Astrocyte (in vitro differentiated cells and primary cell): ENCODE measurements around the gene KRT9. TPM values are rescaled to one million over a fixed set of nuclear protein-coding genes. Genes with fewer than 3 reads are reported as not detected.

Experiments
- DNase-seq: peaks from one replicate; pipeline ENCODE4 v3.0.0-alpha.2; 2010; ENCODE audit warnings: low read depth
- FAIRE-seq: peaks from 2 replicates; lab custom pipeline; 2011; peaks lifted over from hg19 to GRCh38; lab: Jason Lieb, UNC
- H2AFZ ChIP-seq: 2 replicates; pipeline ENCODE4 v1.6.0; 2012; ENCODE audit warnings: low read depth, low read length, inconsistent platforms
- H3K27ac ChIP-seq: 2 replicates; pipeline ENCODE4 v1.5.1; 2011; ENCODE audit warnings: low read depth, low read length, inconsistent platforms
- H3K27me3 ChIP-seq: 2 replicates; pipeline ENCODE4 v1.6.0; 2011; ENCODE audit warnings: low read length, inconsistent platforms; ENCODE audit not compliant: insufficient read depth
- H3K36me3 ChIP-seq: 2 replicates; pipeline ENCODE4 v1.5.1; 2011; ENCODE audit warnings: low read length, inconsistent platforms; ENCODE audit not compliant: insufficient read depth
- H3K4me1 ChIP-seq: 2 replicates; pipeline ENCODE4 v1.5.1; 2011; ENCODE audit warnings: low read length, inconsistent platforms; ENCODE audit not compliant: insufficient read depth
- H3K4me2 ChIP-seq: 2 replicates; pipeline ENCODE4 v1.6.0; 2012; ENCODE audit warnings: low read length, inconsistent platforms
- H3K4me3 ChIP-seq: 2 replicates; pipeline ENCODE4 v1.5.1; 2011; ENCODE audit warnings: low read depth, mild to moderate bottlenecking, low read length, inconsistent platforms; ENCODE audit not compliant: insufficient read depth
- H3K79me2 ChIP-seq: 2 replicates; pipeline ENCODE4 v1.6.0; 2012; ENCODE audit warnings: mild to moderate bottlenecking, low read length, inconsistent platforms; ENCODE audit not compliant: insufficient read depth
- H3K9ac ChIP-seq: 2 replicates; pipeline ENCODE4 v1.6.0; 2012; ENCODE audit warnings: mild to moderate bottlenecking, low read length, inconsistent platforms
- H3K9me3 ChIP-seq: 2 replicates; pipeline ENCODE4 v1.5.1; 2012; ENCODE audit warnings: low read depth, mild to moderate bottlenecking, low read length, inconsistent platforms; ENCODE audit not compliant: insufficient read depth
- H4K20me1 ChIP-seq: 2 replicates; pipeline ENCODE4 v1.6.0; 2012; ENCODE audit warnings: low read length, inconsistent platforms; ENCODE audit not compliant: insufficient read depth
- H3K27ac Mint-ChIP-seq: one replicate; pipeline ENCODE4 v1.8.0; 2021; ENCODE audit warnings: mild to moderate bottlenecking, mixed read lengths; ENCODE audit not compliant: unreplicated experiment
- H3K27me3 Mint-ChIP-seq: one replicate; pipeline ENCODE4 v1.8.0; 2021; ENCODE audit warnings: low read depth, mixed read lengths; ENCODE audit not compliant: unreplicated experiment
- H3K36me3 Mint-ChIP-seq: one replicate; pipeline ENCODE4 v1.8.0; 2021; ENCODE audit warnings: low read depth, mixed read lengths; ENCODE audit not compliant: unreplicated experiment
- H3K4me1 Mint-ChIP-seq: one replicate; pipeline ENCODE4 v1.8.0; 2021; ENCODE audit warnings: low read depth, mixed read lengths; ENCODE audit not compliant: unreplicated experiment
- H3K4me3 Mint-ChIP-seq: one replicate; pipeline ENCODE4 v1.8.0; 2021; ENCODE audit warnings: mild to moderate bottlenecking, moderate library complexity, mixed read lengths; ENCODE audit not compliant: unreplicated experiment
- H3K9me3 Mint-ChIP-seq: one replicate; pipeline ENCODE4 v1.8.0; 2021; ENCODE audit warnings: mild to moderate bottlenecking, mixed read lengths; ENCODE audit not compliant: unreplicated experiment
- CTCF ChIP-seq: IDR thresholded peaks from 2 replicates; pipeline ENCODE4 v1.5.1; 2011; ENCODE audit warnings: low read depth, mild to moderate bottlenecking, inconsistent platforms, low read length, moderate library complexity; ENCODE audit not compliant: insufficient read depth
- EZH2 ChIP-seq: IDR thresholded peaks from 2 replicates; pipeline ENCODE4 v1.6.1; 2012; ENCODE audit warnings: mild to moderate bottlenecking, low read length, inconsistent platforms; ENCODE audit not compliant: insufficient read depth
- total RNA-seq: library from RNA; stranded (reverse); gene quantifications from 2 replicates; pipeline ENCODE4 v1.2.1, GENCODE V29; 2021

Gene KRT9
- total RNA-seq, 1 donor from 2014 or later: 0.09 TPM

GRCh38 chr17:41519501-41520224 is 52.2 kb downstream of the KRT9 start:
- TF ChIP-seq CTCF: no peak
- no peak for TF ChIP-seq EZH2
- no peaks in the 10 kb centered on the region for H3K79me2 ChIP-seq
- H3K9ac ChIP-seq: no peak overlapping the region
- no peaks in the 10 kb centered on the region for H3K36me3 ChIP-seq
- H2AFZ ChIP-seq: no peak overlapping the region
- H3K27me3 ChIP-seq: no peaks in the 10 kb centered on the region
- Mint-ChIP-seq H3K27me3 (peaks cover 7% of the 10 kb centered on the region), H3K36me3 (peaks cover 2% of the 10 kb centered on the region), H3K4me3 (no peak overlapping the region), H3K9me3 (peaks cover 2% of the 10 kb centered on the region), H3K4me1 (peaks cover 8% of the 10 kb centered on the region), H3K27ac (no peak overlapping the region)
- no peak overlapping the region for H3K4me3 ChIP-seq
- H3K27ac ChIP-seq: no peak overlapping the region
- peaks cover 36% of the 10 kb centered on the region for H3K4me1 ChIP-seq
- H3K4me2 ChIP-seq: no peak overlapping the region
- no peak for DNase-seq
- no peak for FAIRE-seq
- H3K9me3 ChIP-seq: no peaks in the 10 kb centered on the region
- H4K20me1 ChIP-seq: no peaks in the 10 kb centered on the region

- no peaks in the 10 kb centered on the region for H3K27me3 ChIP-seq
- TF ChIP-seq CTCF: no peak
- no peak for TF ChIP-seq EZH2
- H4K20me1 ChIP-seq: no peaks in the 10 kb centered on the region
- Mint-ChIP-seq H3K27me3 (peaks cover 7% of the 10 kb centered on the region), H3K36me3 (peaks cover 2% of the 10 kb centered on the region), H3K27ac (no peak within 1 kb of the TSS), H3K4me1 (peaks cover 8% of the 10 kb centered on the region), H3K9me3 (peaks cover 2% of the 10 kb centered on the region), H3K4me3 (no peak within 1 kb of the TSS)
- FAIRE-seq (no peak), DNase-seq (no peak)
- no peak within 1 kb of the TSS for H3K4me2 ChIP-seq
- no peak within 1 kb of the TSS for H3K27ac ChIP-seq
- no peak within 1 kb of the TSS for H2AFZ ChIP-seq
- H3K79me2 ChIP-seq: no peaks in the 10 kb centered on the region
- peaks cover 36% of the 10 kb centered on the region for H3K4me1 ChIP-seq
- no peaks in the 10 kb centered on the region for H3K36me3 ChIP-seq
- no peak within 1 kb of the TSS for H3K4me3 ChIP-seq
- H3K9me3 ChIP-seq: no peaks in the 10 kb centered on the region
- H3K9ac ChIP-seq: no peak within 1 kb of the TSS
These were observed 52.9 kb downstream of the KRT9 start, which contains the start of gene KRT15 for GRCh38 chr17:41518789-41519449. Gene KRT15 (minus strand): TSS chr17:41518890. CDS start chr17:41518827, 63 bp downstream.

GRCh38 chr17:41518031-41518430 is 53.8 kb downstream of the KRT9 start:
- H3K9me3 ChIP-seq: no peaks in the 10 kb centered on the region
- no peaks in the 10 kb centered on the region for H3K79me2 ChIP-seq
- Mint-ChIP-seq H3K36me3 (peaks cover 2% of the 10 kb centered on the region), H3K9me3 (peaks cover 4% of the 10 kb centered on the region), H3K27ac (no peak overlapping the region), H3K27me3 (peaks cover 8% of the 10 kb centered on the region), H3K4me3 (no peak overlapping the region), H3K4me1 (peaks cover 6% of the 10 kb centered on the region)
- no peak for TF ChIP-seq CTCF
- TF ChIP-seq EZH2: no peak
- H3K9ac ChIP-seq: no peak overlapping the region
- FAIRE-seq (no peak), DNase-seq (no peak)
- no peaks in the 10 kb centered on the region for H3K27me3 ChIP-seq
- no peaks in the 10 kb centered on the region for H3K36me3 ChIP-seq
- H3K27ac ChIP-seq: no peak overlapping the region
- no peak overlapping the region for H3K4me2 ChIP-seq
- no peak overlapping the region for H3K4me3 ChIP-seq
- no peaks in the 10 kb centered on the region for H4K20me1 ChIP-seq
- no peak overlapping the region for H2AFZ ChIP-seq
- peaks cover 36% of the 10 kb centered on the region for H3K4me1 ChIP-seq
